Measurements from ENCODE around the gene SEPSECS.

Gene SEPSECS

DNA sequence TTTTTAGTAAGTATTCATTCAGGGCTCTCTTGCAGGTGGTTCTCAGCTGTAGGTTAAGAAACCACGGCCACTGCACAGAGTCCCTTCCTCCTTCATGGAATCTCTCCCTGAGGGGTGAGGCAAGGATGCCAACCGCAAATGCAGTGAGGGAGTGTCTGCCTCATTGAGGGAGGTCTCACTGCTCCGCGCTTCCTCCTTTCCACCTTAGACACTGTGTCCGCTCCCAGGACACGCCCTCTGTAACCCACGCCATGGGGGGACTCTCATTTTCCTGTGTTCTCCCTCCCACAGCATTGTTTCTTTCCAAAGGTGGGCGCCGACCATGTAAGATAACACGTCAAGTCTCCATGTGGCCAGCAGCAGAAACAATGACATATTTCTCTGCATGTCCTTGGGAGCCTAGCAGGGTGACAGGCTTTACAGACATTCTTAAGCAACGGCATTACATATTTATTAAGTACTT is 63.2 kb downstream of the SEPSECS start:
- Histone ChIP-seq H3K4me3 (ENCODE audit: low read depth, low read length) (no peak overlapping the region), H3K4me1 (ENCODE audit: control insufficient read depth, insufficient read depth, low read length) (no peaks in the 10 kb centered on the region), H3K9me3 (ENCODE audit: control insufficient read depth, insufficient read depth, low read depth, low read length) (no peaks in the 10 kb centered on the region), H3K36me3 (ENCODE audit: control insufficient read depth in 2 of 2, insufficient read depth in 1 of 2, low read length in 2 of 2) (no peaks in the 10 kb centered on the region), H3K27ac (ENCODE audit: extremely low read depth, low read depth, low read length) (no peak overlapping the region)
- TF ChIP-seq ZNF24 (tag by site-specific recombination; IDR thresholded peaks at IDR 0.05): no peak
- no peak for TF ChIP-seq ZFP37 (tag by site-specific recombination; IDR thresholded peaks at IDR 0.05)
- TF ChIP-seq, protein P1, sequence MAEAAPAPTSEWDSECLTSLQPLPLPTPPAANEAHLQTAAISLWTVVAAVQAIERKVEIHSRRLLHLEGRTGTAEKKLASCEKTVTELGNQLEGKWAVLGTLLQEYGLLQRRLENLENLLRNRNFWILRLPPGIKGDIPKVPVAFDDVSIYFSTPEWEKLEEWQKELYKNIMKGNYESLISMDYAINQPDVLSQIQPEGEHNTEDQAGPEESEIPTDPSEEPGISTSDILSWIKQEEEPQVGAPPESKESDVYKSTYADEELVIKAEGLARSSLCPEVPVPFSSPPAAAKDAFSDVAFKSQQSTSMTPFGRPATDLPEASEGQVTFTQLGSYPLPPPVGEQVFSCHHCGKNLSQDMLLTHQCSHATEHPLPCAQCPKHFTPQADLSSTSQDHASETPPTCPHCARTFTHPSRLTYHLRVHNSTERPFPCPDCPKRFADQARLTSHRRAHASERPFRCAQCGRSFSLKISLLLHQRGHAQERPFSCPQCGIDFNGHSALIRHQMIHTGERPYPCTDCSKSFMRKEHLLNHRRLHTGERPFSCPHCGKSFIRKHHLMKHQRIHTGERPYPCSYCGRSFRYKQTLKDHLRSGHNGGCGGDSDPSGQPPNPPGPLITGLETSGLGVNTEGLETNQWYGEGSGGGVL (tag by site-specific recombination; IDR thresholded peaks at IDR 0.05): no peak
- no peak for TF ChIP-seq ZNF133 (tag by site-specific recombination; IDR thresholded peaks at IDR 0.05)
- TF ChIP-seq ZNF660 (tag by site-specific recombination; IDR thresholded peaks at IDR 0.05): no peak
- CTCF ChIA-PET: no interaction called here
- POLR2A ChIA-PET: no interaction called here

DNA sequence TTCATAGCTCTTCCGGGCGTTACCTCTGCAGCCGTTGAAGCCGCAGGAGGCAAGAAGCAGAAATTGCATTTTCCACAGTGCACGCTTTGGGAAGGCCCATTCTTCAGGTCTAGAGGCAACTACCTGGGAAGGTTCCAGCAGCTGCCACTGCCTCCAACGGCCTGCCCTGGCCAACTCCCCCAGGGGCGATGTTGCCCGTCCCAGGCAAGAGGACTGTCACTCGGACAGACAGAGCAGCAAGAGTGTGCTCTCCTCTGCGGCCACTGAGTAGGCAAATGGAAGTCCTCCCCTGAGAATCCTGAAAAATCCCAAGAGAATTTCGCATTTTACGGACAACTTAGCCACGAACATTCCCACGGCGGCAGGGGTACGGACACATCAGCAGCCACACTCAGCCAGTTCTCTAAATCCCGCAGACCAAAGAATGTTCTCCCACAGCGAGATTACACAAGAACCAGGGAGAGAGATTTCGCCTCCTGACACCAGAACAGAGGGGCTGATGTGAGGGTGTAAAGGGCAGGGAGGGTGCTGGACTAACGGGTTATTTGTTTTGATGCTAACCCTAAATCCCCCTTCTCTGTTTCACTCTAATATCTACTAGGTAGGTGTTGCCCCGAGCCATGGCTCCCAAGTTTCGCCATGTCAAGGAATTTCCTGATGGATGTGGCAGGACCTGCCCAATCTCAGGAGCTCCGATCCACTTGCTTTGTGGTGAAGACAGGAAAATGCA is 63.8 kb downstream of the SEPSECS start:
- Histone ChIP-seq H3K9me3 (ENCODE audit: control insufficient read depth, insufficient read depth, low read depth, low read length) (no peaks in the 10 kb centered on the region), H3K27ac (ENCODE audit: extremely low read depth, low read depth, low read length) (no peak overlapping the region), H3K4me3 (ENCODE audit: low read depth, low read length) (no peak overlapping the region), H3K4me1 (ENCODE audit: control insufficient read depth, insufficient read depth, low read length) (no peaks in the 10 kb centered on the region), H3K36me3 (ENCODE audit: control insufficient read depth in 2 of 2, insufficient read depth in 1 of 2, low read length in 2 of 2) (no peaks in the 10 kb centered on the region)
- TF ChIP-seq, protein P2, sequence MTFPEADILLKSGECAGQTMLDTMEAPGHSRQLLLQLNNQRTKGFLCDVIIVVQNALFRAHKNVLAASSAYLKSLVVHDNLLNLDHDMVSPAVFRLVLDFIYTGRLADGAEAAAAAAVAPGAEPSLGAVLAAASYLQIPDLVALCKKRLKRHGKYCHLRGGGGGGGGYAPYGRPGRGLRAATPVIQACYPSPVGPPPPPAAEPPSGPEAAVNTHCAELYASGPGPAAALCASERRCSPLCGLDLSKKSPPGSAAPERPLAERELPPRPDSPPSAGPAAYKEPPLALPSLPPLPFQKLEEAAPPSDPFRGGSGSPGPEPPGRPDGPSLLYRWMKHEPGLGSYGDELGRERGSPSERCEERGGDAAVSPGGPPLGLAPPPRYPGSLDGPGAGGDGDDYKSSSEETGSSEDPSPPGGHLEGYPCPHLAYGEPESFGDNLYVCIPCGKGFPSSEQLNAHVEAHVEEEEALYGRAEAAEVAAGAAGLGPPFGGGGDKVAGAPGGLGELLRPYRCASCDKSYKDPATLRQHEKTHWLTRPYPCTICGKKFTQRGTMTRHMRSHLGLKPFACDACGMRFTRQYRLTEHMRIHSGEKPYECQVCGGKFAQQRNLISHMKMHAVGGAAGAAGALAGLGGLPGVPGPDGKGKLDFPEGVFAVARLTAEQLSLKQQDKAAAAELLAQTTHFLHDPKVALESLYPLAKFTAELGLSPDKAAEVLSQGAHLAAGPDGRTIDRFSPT (tag by site-specific recombination; IDR thresholded peaks at IDR 0.05): no peak
- no peak for TF ChIP-seq YY2 (tag by site-specific recombination; IDR thresholded peaks at IDR 0.05)
- POLR2A ChIA-PET: no interaction called here
- CTCF ChIA-PET: interaction anchor here (0.6 kb wide), 1 partner anchor 12 kb away, joined by 3 read pairs; no protein-coding TSS in a partner anchor

DNA sequence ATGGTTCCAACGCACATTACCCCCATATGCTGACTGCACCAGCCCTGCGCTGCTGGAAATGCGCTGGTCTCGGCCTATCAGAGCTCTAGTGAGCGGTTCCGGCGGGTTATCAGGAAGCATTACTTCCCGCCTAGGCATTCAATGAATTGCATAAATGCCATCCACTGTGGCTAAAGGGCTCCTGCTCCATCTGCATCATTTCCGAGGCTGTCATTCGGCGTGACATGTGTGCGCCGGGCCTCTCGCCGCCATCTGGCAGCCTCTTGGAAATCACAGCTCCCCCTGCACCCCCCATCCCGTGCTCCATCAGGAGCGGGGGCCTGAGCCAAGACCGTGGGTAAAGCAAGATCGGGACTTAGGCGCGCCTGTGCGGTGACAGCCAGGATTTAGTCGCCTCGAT is 64.4 kb downstream of the SEPSECS start:
- Histone ChIP-seq H3K4me1 (ENCODE audit: control insufficient read depth, insufficient read depth, low read length) (no peaks in the 10 kb centered on the region), H3K27ac (ENCODE audit: extremely low read depth, low read depth, low read length) (no peak overlapping the region), H3K36me3 (ENCODE audit: control insufficient read depth in 2 of 2, insufficient read depth in 1 of 2, low read length in 2 of 2) (no peaks in the 10 kb centered on the region), H3K9me3 (ENCODE audit: control insufficient read depth, insufficient read depth, low read depth, low read length) (no peaks in the 10 kb centered on the region), H3K4me3 (ENCODE audit: low read depth, low read length) (no peak overlapping the region)
- ChIA-PET CTCF (no interaction called here), POLR2A (no interaction called here)
- TF ChIP-seq, protein P3, sequence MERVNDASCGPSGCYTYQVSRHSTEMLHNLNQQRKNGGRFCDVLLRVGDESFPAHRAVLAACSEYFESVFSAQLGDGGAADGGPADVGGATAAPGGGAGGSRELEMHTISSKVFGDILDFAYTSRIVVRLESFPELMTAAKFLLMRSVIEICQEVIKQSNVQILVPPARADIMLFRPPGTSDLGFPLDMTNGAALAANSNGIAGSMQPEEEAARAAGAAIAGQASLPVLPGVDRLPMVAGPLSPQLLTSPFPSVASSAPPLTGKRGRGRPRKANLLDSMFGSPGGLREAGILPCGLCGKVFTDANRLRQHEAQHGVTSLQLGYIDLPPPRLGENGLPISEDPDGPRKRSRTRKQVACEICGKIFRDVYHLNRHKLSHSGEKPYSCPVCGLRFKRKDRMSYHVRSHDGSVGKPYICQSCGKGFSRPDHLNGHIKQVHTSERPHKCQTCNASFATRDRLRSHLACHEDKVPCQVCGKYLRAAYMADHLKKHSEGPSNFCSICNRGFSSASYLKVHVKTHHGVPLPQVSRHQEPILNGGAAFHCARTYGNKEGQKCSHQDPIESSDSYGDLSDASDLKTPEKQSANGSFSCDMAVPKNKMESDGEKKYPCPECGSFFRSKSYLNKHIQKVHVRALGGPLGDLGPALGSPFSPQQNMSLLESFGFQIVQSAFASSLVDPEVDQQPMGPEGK (tag by site-specific recombination; IDR thresholded peaks at IDR 0.05): no peak

DNA sequence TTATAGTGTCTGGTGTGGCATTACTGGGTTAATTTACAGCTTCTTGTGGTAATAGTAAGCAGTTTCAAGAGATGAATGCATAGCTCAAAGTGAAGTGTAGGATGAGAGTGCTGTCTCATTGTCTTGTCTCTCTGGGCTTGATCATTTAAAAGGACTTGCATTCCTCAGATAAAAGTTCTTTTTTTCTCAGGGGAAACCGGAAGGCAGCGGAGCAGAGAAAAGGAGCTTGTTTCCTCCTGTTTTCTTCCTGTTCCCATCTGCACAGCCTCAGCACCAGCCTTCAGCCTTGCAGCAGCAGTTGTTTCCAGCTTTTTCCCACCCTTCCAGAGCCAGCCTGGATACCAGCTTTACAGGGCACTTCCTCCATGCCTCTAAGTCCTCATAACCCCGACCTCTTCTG is 68.1 kb downstream of the SEPSECS start:
- ChIA-PET CTCF (interaction anchor here (0.6 to 1.6 kb wide), 2 partner anchors 46 to 1398 kb away, joined by 3 read pairs; no protein-coding TSS in a partner anchor), POLR2A (no interaction called here)
- no peaks in the 10 kb centered on the region for H3K36me3 ChIP-seq (ENCODE audit: control insufficient read depth in 2 of 2, insufficient read depth in 1 of 2, low read length in 2 of 2)
- no peaks in the 10 kb centered on the region for H3K9me3 ChIP-seq (ENCODE audit: control insufficient read depth, insufficient read depth, low read depth, low read length)
- no peak overlapping the region for H3K4me3 ChIP-seq (ENCODE audit: low read depth, low read length)
- H3K4me1 ChIP-seq (ENCODE audit: control insufficient read depth, insufficient read depth, low read length): no peaks in the 10 kb centered on the region
- no peak overlapping the region for H3K27ac ChIP-seq (ENCODE audit: extremely low read depth, low read depth, low read length)
- TF ChIP-seq, protein P4, sequence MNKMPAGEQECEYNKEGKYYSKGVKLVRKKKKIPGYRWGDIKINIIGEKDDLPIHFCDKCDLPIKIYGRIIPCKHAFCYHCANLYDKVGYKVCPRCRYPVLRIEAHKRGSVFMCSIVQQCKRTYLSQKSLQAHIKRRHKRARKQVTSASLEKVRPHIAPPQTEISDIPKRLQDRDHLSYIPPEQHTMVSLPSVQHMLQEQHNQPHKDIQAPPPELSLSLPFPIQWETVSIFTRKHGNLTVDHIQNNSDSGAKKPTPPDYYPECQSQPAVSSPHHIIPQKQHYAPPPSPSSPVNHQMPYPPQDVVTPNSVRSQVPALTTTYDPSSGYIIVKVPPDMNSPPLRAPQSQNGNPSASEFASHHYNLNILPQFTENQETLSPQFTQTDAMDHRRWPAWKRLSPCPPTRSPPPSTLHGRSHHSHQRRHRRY (tag by site-specific recombination; IDR thresholded peaks at IDR 0.05): no peak
- no peak for TF ChIP-seq ZNF174 (tag by site-specific recombination; IDR thresholded peaks at IDR 0.05)
- TF ChIP-seq ZNF19 (tag by site-specific recombination; IDR thresholded peaks at IDR 0.05; ENCODE audit: low read depth): no peak
- TF ChIP-seq ZNF184 (tag by site-specific recombination; IDR thresholded peaks at IDR 0.05): no peak
- no peak for TF ChIP-seq IKZF3 (tag by site-specific recombination; IDR thresholded peaks at IDR 0.05)
- TF ChIP-seq ZFP69B (tag by site-specific recombination; IDR thresholded peaks at IDR 0.05): no peak
- no peak for TF ChIP-seq ZNF777 (tag by site-specific recombination; IDR thresholded peaks at IDR 0.05; ENCODE audit: borderline replicate concordance)
- no peak for TF ChIP-seq GLIS1 (tag by site-specific recombination; IDR thresholded peaks at IDR 0.05)
- TF ChIP-seq REPIN1 (tag by site-specific recombination; IDR thresholded peaks at IDR 0.05; ENCODE audit: low read depth): no peak
